Gastroesophageal sphincter (tissue), 4 donors: ENCODE results near the gene SPOP. TPM values are rescaled to one million over a fixed set of nuclear protein-coding genes. Genes with fewer than 3 reads are reported as not detected.

Experiments
- ATAC-seq: fragments of 150-250 bp; one replicate; pipeline ENCODE4 v1.9.1; 2016; ENCODE audit warnings: mild to moderate bottlenecking, moderate library complexity
- H3K27ac ChIP-seq, 4 donors: fragments of 200-600 bp; sonication (generic) in 3 of 4; 1 replicate in 3 of 4; 2 replicates in 1 of 4; pipeline ENCODE4 v1.5.1; 2016 to 2019
- H3K27me3 ChIP-seq: fragments of 200-600 bp; sonication (generic); one replicate; pipeline ENCODE4 v1.5.1; 2019
- H3K36me3 ChIP-seq, 2 donors: fragments of 200-600 bp; sonication (generic); one replicate each; pipeline ENCODE4 v1.5.1; 2019; ENCODE audit warnings: control low read depth in 1 of 2
- H3K4me1 ChIP-seq, 3 donors: fragments of 200-600 bp; sonication (generic); 1 replicate in 2 of 3; 2 replicates in 1 of 3; pipeline ENCODE4 v1.5.1; 2016 to 2019; ENCODE audit warnings: control low read depth in 2 of 3
- H3K4me3 ChIP-seq, 2 donors: fragments of 200-600 bp; sonication (generic); one replicate each; pipeline ENCODE4 v1.5.1; 2019; ENCODE audit warnings: mild to moderate bottlenecking in 1 of 2, moderate library complexity in 1 of 2
- H3K9me3 ChIP-seq, 3 donors: fragments of 200-600 bp; sonication (generic); one replicate each; pipeline ENCODE4 v1.5.1; 2017 to 2019; ENCODE audit warnings: control low read depth in 2 of 3
- EP300 ChIP-seq: sonication (generic); formaldehyde crosslinking; IDR thresholded peaks from one replicate; pipeline ENCODE4 v1.6.1; 2017; ENCODE audit warnings: antibody characterized with exemption, mild to moderate bottlenecking
- POLR2A ChIP-seq, 2 donors: fragments of 450-650 bp; IDR thresholded peaks; one replicate each; pipeline ENCODE4 v1.6.1; 2017; ENCODE audit warnings: antibody characterized with exemption in 2 of 2, mild to moderate bottlenecking in 2 of 2, moderate library complexity in 1 of 2
- POLR2AphosphoS5 ChIP-seq: sonication (generic); formaldehyde crosslinking; IDR thresholded peaks from one replicate; pipeline ENCODE4 v1.6.1; 2017; ENCODE audit warnings: antibody characterized with exemption
- WGBS, 2 donors: methylation state at CpG; one replicate each; pipeline ENCODE4 v1.1.5; 2018; ENCODE audit warnings: low coverage in 1 of 2; 5-methylcytosine and 5-hydroxymethylcytosine counted together
- total RNA-seq, 4 donors: library from RNA; depleted of rRNA; stranded (reverse); fragments of >200 nt; gene quantifications; one replicate each; pipeline ENCODE4 v1.1.0, GENCODE V29; 2016
- TF ChIP-seq, protein P1 (sequence below), 4 experiments: fragments of 200-600 bp in 2 of 4; fragments of 450-650 bp in 2 of 4; sonication (generic) in 1 of 4; IDR thresholded peaks; one replicate each; pipeline ENCODE4 v1.5.1; 2017 to 2019; ENCODE audit warnings: antibody characterized with exemption in 4 of 4, mild to moderate bottlenecking in 2 of 4, moderate library complexity in 2 of 4

The SPOP gene
- total RNA-seq, 4 donors from 2014 or later, result 159 to 268 (median 176) TPM

DNA sequence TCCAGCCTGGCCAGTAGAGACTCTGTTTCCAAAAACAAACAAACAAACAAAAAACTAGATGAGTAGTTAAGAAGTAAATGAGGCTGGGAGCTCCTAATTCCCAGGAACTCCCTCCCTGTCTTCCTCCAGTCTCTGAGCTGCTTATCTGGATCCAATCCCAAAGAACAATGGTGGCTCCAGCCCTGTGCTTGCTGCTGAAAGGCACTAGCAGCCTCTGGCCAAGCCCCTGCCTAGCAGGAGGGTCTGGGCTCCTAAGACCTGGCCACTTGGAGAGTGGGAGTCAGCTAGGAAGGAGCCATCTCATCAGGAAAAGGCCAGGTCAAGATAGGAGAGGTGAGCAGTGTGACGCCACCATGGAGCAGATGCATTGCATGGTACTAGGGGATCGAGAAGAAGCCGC is 44.2 kb upstream of the SPOP start:
- Histone ChIP-seq H3K36me3 (peaks cover 0 to 55% of the 10 kb centered on the region in 2 donors), H3K27me3 (no peaks in the 10 kb centered on the region), H3K4me3 (no peak overlapping the region), H3K27ac (peak overlapping the region in 3 of 4 donors; percentile 75 to 86 (median 80)), H3K9me3 (no peaks in the 10 kb centered on the region), H3K4me1 (peaks cover 5 to 69% (median 23%) of the 10 kb centered on the region in 3 donors)
- WGBS, 2 donors, result 92% methylated on average over 2 of the region's 3 CpGs; no CpG with 5 or more reads in 1 of the 2 donors
- ATAC-seq, result no peak
- no peak for TF ChIP-seq EP300
- TF ChIP-seq, protein P1, sequence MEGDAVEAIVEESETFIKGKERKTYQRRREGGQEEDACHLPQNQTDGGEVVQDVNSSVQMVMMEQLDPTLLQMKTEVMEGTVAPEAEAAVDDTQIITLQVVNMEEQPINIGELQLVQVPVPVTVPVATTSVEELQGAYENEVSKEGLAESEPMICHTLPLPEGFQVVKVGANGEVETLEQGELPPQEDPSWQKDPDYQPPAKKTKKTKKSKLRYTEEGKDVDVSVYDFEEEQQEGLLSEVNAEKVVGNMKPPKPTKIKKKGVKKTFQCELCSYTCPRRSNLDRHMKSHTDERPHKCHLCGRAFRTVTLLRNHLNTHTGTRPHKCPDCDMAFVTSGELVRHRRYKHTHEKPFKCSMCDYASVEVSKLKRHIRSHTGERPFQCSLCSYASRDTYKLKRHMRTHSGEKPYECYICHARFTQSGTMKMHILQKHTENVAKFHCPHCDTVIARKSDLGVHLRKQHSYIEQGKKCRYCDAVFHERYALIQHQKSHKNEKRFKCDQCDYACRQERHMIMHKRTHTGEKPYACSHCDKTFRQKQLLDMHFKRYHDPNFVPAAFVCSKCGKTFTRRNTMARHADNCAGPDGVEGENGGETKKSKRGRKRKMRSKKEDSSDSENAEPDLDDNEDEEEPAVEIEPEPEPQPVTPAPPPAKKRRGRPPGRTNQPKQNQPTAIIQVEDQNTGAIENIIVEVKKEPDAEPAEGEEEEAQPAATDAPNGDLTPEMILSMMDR (IDR thresholded peaks at IDR 0.05), result no peak
- TF ChIP-seq POLR2AphosphoS5, result no peak
- TF ChIP-seq POLR2A (IDR thresholded peaks at IDR 0.05), result no peak

GRCh38 chr17:49717371-49717861 is 39.5 kb upstream of the SPOP start:
- Histone ChIP-seq H3K4me3 (no peak overlapping the region), H3K27ac (peak overlapping the region in 3 of 4 donors; percentile 61 to 75 (median 69)), H3K27me3 (no peaks in the 10 kb centered on the region), H3K9me3 (no peaks in the 10 kb centered on the region), H3K4me1 (peaks cover 0 to 58% (median 4%) of the 10 kb centered on the region in 3 donors), H3K36me3 (peaks cover 0 to 89% of the 10 kb centered on the region in 2 donors)
- WGBS, 2 donors, result 40 to 72% methylated on average over 1 to 8 of the region's 10 CpGs
- TF ChIP-seq POLR2AphosphoS5 (no peak), POLR2A (IDR thresholded peaks at IDR 0.05) (no peak)
- no peak for ATAC-seq

DNA sequence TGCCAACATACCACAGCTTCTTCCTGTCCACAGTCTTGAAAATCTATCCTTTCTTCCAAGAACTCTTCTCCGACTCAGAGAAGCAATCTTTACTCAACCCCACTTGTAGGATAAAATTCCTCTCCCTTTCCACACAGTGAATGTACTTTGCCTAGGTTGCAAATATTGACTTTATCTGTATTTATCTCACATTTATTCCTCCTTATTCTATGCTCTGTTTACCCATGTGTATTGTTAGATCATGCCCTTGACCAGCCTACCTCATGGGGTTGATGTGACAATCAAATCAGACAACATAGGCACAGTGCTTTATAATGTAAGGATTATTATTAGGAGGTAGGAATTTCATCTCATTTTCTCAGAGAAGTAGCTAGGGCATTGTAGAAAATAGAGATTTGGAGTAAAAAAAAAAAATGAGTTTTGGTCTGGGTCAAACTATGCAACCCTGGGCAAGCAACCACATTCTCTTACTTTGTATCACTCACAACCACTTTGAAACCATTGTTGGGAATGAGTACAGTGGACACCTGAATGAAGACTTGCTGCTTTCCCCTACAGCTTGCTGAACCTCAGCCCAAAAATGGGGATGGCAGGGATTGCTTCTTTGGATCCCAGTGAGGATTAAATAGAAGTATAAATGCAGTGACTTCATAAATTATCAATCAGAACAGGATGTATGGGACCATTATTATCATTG is 38.9 kb upstream of the SPOP start:
- Histone ChIP-seq H3K27ac (peak overlapping the region; percentile 20 to 75 (median 65)), H3K36me3 (peaks cover 0 to 91% of the 10 kb centered on the region in 2 donors), H3K4me1 (peaks cover 0 to 52% (median 0%) of the 10 kb centered on the region in 3 donors), H3K4me3 (no peak overlapping the region), H3K9me3 (no peaks in the 10 kb centered on the region), H3K27me3 (no peaks in the 10 kb centered on the region)
- ATAC-seq, result no peak
- 47 to 54% methylated on average over 1 of the region's 1 CpG for WGBS, 2 donors
- TF ChIP-seq, protein P1 (IDR thresholded peaks at IDR 0.05), result no peak
- TF ChIP-seq EP300 (no peak), POLR2AphosphoS5 (no peak), POLR2A (IDR thresholded peaks at IDR 0.05) (no peak)

GRCh38 chr17:49715717-49716279 is 37.9 kb upstream of the SPOP start:
- WGBS, 2 donors, result 42 to 82% methylated on average over 5 to 6 of the region's 9 CpGs
- Histone ChIP-seq H3K27me3 (no peaks in the 10 kb centered on the region), H3K4me3 (no peak overlapping the region), H3K27ac (peak overlapping the region; percentile 20 to 75 (median 65)), H3K9me3 (no peaks in the 10 kb centered on the region), H3K36me3 (peaks cover 0 to 97% of the 10 kb centered on the region in 2 donors), H3K4me1 (peaks cover 0 to 48% (median 0%) of the 10 kb centered on the region in 3 donors)
- TF ChIP-seq EP300, result no peak
- TF ChIP-seq, protein P1 (IDR thresholded peaks at IDR 0.05), result no peak
- no peak for TF ChIP-seq POLR2A (IDR thresholded peaks at IDR 0.05)
- no peak for TF ChIP-seq POLR2AphosphoS5
- no peak for ATAC-seq

DNA sequence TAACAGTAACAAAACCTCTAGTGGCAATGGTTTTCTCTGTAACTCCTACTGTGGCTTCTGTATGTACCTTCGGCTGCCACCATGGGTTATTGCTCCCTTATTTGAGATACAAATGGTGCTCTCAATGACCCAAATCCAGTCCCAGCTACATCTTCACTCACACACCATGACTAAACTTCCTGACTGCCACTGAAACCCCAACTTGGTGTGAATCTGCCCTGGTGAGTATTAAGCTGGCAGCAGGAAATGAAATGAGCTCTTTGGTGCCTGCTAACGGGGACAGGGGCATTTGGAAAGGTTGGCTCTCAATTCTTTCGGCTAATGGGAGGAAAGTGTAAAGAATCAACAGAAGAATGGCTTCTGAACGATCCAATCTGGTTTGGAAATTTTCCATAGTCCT is 37.3 kb upstream of the SPOP start:
- TF ChIP-seq POLR2AphosphoS5 (no peak), EP300 (no peak), POLR2A (IDR thresholded peaks at IDR 0.05) (no peak)
- TF ChIP-seq, protein P1 (IDR thresholded peaks at IDR 0.05), result no peak
- Histone ChIP-seq H3K36me3 (peaks cover 0 to 100% of the 10 kb centered on the region in 2 donors), H3K27me3 (no peaks in the 10 kb centered on the region), H3K4me3 (no peak overlapping the region), H3K9me3 (no peaks in the 10 kb centered on the region), H3K27ac (peak overlapping the region in 3 of 4 donors; percentile 61 to 75 (median 69)), H3K4me1 (peaks cover 0 to 42% (median 0%) of the 10 kb centered on the region in 3 donors)
- 50 to 64% methylated on average over 2 to 3 of the region's 4 CpGs for WGBS, 2 donors
- ATAC-seq, result no peak
